Progenitor cell of endocrine pancreas (in vitro differentiated cells): ENCODE results near the gene RCL1. TPM values are rescaled to one million over a fixed set of nuclear protein-coding genes. Genes with fewer than 3 reads are reported as not detected.

ENCODE experiments used
- DNase-seq: peaks from one replicate; pipeline ENCODE4 v3.0.0; 2021; ENCODE audit warnings: low spot score; ENCODE audit not compliant: unreplicated experiment
- H3K27ac Mint-ChIP-seq: 2 replicates; pipeline ENCODE4 v1.8.0; 2021; ENCODE audit warnings: mild to moderate bottlenecking, moderate library complexity, mixed read lengths
- H3K27me3 Mint-ChIP-seq: 2 replicates; pipeline ENCODE4 v1.8.0; 2021; ENCODE audit warnings: mixed read lengths
- H3K36me3 Mint-ChIP-seq: 2 replicates; pipeline ENCODE4 v1.8.0; 2022; ENCODE audit warnings: mixed read lengths; ENCODE audit not compliant: insufficient read depth
- H3K4me1 Mint-ChIP-seq: 2 replicates; pipeline ENCODE4 v1.8.0; 2021; ENCODE audit warnings: low read depth, mixed read lengths
- H3K4me3 Mint-ChIP-seq: 2 replicates; pipeline ENCODE4 v1.8.0; 2021; ENCODE audit warnings: low read depth, mild to moderate bottlenecking, moderate library complexity, mixed read lengths
- H3K9me3 Mint-ChIP-seq: 2 replicates; pipeline ENCODE4 v1.8.0; 2021; ENCODE audit warnings: low read depth, mixed read lengths
- microRNA-seq: library from miRNA; unstranded; fragments of <30 nt; microRNA quantifications from one replicate; pipeline ENCODE4 v1.1.0, GENCODE V29; 2020; ENCODE audit warnings: borderline number of aligned reads; ENCODE audit not compliant: unreplicated experiment
- total RNA-seq: library from RNA; stranded (reverse); gene quantifications from 2 replicates; pipeline ENCODE4 v1.2.1, GENCODE V29; 2021
- TF ChIP-seq, protein P1 (sequence below): fragments of 200-600 bp; sonication (generic); IDR thresholded peaks from one replicate; pipeline ENCODE4 v1.5.0; 2021; ENCODE audit warnings: antibody characterized with exemption, mild to moderate bottlenecking; ENCODE audit not compliant: unreplicated experiment

RCL1 gene
- total RNA-seq, 1 donor from 2014 or later, result 18.2 TPM

DNA sequence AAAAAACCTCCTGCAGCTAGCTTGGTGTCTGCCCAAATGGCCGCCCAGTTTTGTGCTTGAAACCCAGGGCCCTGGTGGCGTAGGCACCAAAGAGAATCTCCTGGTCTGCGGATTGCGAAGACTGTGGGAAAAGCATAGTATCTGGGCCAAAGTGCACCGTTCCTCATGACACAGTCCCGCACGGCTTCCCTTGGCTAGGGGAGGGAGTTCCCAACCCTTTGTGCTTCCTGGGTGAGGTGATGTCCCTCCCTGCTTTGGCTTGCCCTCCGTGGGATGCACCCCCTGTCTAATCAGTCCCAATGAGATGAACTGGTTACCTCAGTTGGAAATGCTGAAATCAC, 109.4 kb downstream of the RCL1 start:
- TF ChIP-seq, protein P1, sequence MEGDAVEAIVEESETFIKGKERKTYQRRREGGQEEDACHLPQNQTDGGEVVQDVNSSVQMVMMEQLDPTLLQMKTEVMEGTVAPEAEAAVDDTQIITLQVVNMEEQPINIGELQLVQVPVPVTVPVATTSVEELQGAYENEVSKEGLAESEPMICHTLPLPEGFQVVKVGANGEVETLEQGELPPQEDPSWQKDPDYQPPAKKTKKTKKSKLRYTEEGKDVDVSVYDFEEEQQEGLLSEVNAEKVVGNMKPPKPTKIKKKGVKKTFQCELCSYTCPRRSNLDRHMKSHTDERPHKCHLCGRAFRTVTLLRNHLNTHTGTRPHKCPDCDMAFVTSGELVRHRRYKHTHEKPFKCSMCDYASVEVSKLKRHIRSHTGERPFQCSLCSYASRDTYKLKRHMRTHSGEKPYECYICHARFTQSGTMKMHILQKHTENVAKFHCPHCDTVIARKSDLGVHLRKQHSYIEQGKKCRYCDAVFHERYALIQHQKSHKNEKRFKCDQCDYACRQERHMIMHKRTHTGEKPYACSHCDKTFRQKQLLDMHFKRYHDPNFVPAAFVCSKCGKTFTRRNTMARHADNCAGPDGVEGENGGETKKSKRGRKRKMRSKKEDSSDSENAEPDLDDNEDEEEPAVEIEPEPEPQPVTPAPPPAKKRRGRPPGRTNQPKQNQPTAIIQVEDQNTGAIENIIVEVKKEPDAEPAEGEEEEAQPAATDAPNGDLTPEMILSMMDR, result no peak
- Mint-ChIP-seq H3K4me1 (peaks cover 4% of the 10 kb centered on the region), H3K27me3 (no peaks in the 10 kb centered on the region), H3K4me3 (no peak overlapping the region), H3K9me3 (peaks cover 19% of the 10 kb centered on the region), H3K27ac (no peak overlapping the region), H3K36me3 (no peaks in the 10 kb centered on the region)
- DNase-seq, result no peak

DNA sequence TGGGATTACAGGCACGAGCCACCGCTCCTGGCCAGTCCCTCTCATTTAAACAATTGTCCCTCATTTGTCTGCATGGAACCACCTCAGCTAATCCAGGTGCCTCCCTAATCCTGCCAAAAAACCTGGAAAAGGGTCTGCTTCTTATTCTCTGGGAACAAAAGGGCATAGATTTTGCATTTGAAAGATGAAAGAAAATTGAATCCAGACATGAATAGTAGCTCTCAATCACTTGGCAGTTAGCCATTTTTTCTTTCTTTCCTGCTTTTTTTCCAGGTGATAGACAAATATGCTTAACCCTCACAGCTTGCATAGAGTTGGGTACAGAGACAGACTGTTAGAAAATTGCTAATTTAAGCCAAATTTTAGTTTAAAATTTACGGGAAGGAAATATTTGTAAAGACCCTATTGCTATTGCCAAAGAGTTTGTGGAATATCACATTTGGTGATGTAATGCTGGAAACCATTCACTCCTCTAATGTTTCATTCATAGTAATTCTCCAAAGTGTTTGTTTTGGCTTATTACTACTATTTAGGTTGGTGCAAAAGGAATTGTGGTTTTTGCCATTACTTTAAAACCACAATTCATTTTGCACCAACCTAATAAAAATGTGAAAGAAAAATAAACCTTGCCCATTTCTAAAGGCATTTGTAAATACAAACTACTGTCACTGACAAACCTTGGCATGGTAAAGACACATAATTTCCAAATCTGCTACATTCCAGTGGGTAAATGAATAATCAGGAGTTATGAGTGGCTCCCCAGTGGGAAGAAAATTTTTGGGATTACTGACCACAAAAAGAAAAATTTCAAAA, 111.8 kb downstream of the RCL1 start:
- H3K4me3 Mint-ChIP-seq, result no peak overlapping the region
- TF ChIP-seq, protein P1, result no peak
- H3K4me1 Mint-ChIP-seq, result peaks cover 4% of the 10 kb centered on the region
- peaks cover 7% of the 10 kb centered on the region for H3K9me3 Mint-ChIP-seq
- no peak for DNase-seq
- no peaks in the 10 kb centered on the region for H3K36me3 Mint-ChIP-seq
- no peak overlapping the region for H3K27ac Mint-ChIP-seq
- H3K27me3 Mint-ChIP-seq, result no peaks in the 10 kb centered on the region

DNA sequence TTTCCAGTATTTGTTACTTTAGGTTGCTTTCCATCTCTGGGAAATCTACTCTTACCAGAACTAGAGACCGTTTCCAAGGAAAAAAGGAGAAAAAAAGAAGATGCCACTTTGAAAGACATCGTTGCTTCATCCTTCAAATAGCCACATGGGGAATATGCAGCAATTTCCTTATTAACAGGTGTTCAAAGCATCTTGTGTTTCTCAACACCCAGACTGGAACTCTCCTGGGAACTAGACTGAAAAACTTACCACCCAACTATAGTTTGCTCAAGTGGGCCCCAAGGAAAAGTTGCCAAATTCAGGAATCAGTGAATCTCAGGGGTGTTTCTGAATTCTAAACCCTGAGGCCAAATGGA, 112.4 kb downstream of the RCL1 start:
- Mint-ChIP-seq H3K4me1 (peaks cover 4% of the 10 kb centered on the region), H3K27ac (no peak overlapping the region), H3K9me3 (peaks cover 4% of the 10 kb centered on the region), H3K36me3 (no peaks in the 10 kb centered on the region), H3K4me3 (no peak overlapping the region), H3K27me3 (no peaks in the 10 kb centered on the region)
- TF ChIP-seq, protein P1, result no peak
- DNase-seq, result no peak

Small RNAs within 50 kb of the gene (microRNA-seq; reads per million reads assigned to microRNA genes)
- gene MIR101-2, result 19.7 reads per million, percentile 29 among the genes with 10 or more reads in this experiment

Other genes with a start within 250 kb of the RCL1 start
- 21.2 and 22.5 TPM in 2 replicates for gene PLPP6, start 130.7 kb upstream of the RCL1 start, total RNA-seq
- 7.1 and 7.8 TPM in 2 replicates for gene SPATA6L, start 126.5 kb upstream of the RCL1 start, total RNA-seq
- gene CDC37L1, start 113.4 kb upstream of the RCL1 start, total RNA-seq, result 15.5 and 16.6 TPM in 2 replicates
- 69.1 and 73.6 TPM in 2 replicates for gene AK3, start 51.7 kb upstream of the RCL1 start, total RNA-seq
- 5.1 and 6.0 TPM in 2 replicates for gene JAK2, start 192.3 kb downstream of the RCL1 start, total RNA-seq